ENCODE results near the gene OBSL1.
A peak's percentile ranks its signal among the peaks of the same experiment; 100 is the strongest.

The OBSL1 gene

DNA sequence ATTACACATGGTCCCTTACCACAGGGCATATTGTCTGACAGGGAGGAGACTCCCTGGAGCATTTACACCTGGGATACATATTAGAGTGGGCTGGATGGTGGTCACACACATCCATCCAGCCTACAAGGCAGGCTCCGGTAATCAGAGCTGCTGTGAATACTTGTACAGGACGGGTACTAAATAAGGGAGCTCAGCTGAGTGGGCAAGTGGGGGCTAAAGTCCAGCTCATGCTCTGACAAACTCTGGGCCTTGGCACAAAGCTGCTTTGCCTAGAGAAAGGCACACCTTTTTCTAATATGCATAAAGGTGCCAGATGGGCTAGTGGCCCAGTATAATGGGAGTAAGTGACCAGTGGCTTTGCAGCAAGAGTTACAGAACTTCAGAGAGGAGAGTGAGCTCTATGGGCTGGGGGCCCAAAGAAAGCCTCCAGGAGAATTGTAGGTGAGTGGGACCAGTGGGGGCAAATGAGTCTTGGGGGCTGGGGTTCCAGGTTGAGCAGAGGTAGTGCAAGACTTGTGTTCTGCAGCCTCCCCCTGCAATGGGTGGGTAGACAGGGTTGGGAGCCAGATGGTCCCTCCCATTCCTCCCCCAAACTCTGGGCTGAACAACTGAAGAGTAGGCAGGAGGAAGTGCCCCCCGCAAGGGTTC is 25.9 kb downstream of the OBSL1 start:
- in situ Hi-C loops (cut with HindIII; ENCODE audit: low sequenced_read_pairs): no loop called here
- H3K4me3 ChIP-seq (ENCODE audit: low read depth, low read length): no peak overlapping the region
- TF ChIP-seq, protein P1, sequence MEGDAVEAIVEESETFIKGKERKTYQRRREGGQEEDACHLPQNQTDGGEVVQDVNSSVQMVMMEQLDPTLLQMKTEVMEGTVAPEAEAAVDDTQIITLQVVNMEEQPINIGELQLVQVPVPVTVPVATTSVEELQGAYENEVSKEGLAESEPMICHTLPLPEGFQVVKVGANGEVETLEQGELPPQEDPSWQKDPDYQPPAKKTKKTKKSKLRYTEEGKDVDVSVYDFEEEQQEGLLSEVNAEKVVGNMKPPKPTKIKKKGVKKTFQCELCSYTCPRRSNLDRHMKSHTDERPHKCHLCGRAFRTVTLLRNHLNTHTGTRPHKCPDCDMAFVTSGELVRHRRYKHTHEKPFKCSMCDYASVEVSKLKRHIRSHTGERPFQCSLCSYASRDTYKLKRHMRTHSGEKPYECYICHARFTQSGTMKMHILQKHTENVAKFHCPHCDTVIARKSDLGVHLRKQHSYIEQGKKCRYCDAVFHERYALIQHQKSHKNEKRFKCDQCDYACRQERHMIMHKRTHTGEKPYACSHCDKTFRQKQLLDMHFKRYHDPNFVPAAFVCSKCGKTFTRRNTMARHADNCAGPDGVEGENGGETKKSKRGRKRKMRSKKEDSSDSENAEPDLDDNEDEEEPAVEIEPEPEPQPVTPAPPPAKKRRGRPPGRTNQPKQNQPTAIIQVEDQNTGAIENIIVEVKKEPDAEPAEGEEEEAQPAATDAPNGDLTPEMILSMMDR (IDR thresholded peaks at IDR 0.05; ENCODE audit: low read depth, low read length): no peak
- DNase-seq (ENCODE audit: low read depth, low spot score): no peak

DNA sequence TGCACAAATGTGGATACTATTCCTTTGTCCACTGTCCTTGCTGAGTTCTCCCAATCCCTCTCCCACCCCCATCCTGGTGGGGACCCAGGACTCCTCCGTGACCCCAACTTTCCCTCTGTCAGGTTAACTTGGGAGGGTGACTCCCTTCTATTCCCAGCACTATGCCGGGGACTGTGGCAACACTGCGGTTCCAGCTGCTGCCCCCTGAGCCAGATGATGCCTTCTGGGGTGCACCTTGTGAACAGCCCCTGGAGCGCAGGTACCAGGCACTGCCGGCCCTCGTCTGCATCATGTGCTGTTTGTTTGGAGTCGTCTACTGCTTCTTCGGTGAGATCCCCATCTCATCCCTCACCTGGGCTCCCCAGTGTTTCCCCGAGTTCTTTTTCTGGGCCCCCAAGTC is 26.8 kb downstream of the OBSL1 start:
- in situ Hi-C loops (cut with HindIII; ENCODE audit: low sequenced_read_pairs): no loop called here
- no peak overlapping the region for H3K4me3 ChIP-seq (ENCODE audit: low read depth, low read length)
- TF ChIP-seq, protein P1 (IDR thresholded peaks at IDR 0.05; ENCODE audit: low read depth, low read length): no peak
- DNase-seq (ENCODE audit: low read depth, low spot score): no peak

DNA sequence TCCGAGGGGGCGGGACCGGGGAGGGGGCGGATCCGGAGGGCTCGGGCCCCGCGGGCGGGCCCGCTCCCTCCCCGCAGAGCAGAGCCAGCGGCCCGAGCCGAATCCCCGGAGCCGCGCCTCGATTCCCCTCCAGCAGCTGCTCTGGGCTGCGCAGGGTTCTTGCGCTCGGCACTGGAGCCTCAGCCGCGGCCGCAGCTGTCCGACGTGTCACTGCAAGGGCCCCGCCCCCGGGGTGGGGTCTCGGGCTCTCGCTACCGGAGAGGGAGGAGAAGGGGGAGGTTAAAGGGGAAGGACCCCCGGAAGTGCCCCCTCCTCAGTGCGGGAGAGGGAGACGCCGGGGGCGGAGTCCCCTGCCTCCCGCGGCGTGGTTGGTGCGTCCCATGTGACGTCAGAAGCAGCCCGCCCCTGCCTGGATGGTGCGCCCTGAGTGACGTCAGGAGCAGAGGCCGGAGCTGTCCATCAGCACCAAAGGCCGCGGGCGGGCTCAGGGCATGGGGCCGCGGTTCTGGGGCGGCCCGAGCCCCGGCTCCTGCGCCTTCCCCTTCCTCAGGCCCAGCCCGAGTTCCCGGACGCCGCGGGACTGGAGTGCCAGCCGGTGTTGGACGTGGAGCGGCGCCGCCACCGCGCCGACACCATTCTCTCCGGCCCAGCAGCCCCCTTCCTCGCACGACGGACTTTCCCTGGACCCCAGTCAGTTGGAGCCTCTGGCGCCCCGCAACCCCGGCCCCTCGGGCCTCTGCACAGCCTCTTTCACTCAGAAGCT is 27.6 kb downstream of the OBSL1 start, which contains the start of the genes CHPF and TMEM198:
TSS of gene CHPF (minus strand) at position 214 of the 763 bp plus-strand sequence. CDS start 271 bp downstream, outside the sequence.
TSS of gene TMEM198 (plus strand) at position 433 of the 763 bp plus-strand sequence. CDS start 700 bp downstream, outside the sequence.
- in situ Hi-C loops (cut with HindIII; ENCODE audit: low sequenced_read_pairs): no loop called here
- TF ChIP-seq, protein P1 (IDR thresholded peaks at IDR 0.05; ENCODE audit: low read depth, low read length): no peak
- peak; percentile 99 for DNase-seq (ENCODE audit: low read depth, low spot score)
- H3K4me3 ChIP-seq (ENCODE audit: low read depth, low read length): peak within 1 kb of the TSS; percentile 68

DNA sequence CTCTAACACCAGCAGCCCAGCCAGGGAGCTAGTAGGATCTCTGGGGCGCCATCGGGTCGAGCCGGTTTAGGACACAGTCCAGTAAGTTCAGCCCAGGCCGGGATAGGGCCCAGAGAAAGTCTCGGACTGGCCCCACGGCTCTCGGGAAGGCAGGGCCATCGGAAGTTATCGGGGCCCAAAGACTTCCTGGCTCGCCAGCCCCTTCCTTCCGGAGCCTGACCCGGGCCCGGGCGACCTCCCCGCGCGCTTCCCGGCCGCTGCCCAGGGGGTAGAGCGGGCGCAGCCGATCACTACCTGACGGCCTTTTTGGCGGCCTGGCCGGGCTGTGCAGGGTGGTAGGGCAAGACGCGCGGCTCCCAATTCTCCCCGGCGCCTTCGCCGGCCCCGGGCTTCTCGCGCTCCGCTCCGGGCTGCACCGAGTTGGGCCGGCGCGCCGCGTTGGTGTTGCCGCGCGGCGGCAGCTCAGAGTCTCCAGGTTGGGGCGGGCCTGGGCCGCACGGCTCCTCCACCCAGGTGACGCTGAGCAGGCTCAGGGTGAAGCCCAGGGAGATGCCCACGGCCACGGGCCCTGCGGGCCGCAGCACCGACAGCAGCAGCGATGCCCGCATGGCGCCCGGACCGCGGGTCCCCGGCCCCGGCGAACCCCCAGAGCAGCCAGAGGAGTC is 28.3 kb downstream of the OBSL1 start:
- in situ Hi-C loops (cut with HindIII; ENCODE audit: low sequenced_read_pairs): no loop called here
- TF ChIP-seq, protein P1 (IDR thresholded peaks at IDR 0.05; ENCODE audit: low read depth, low read length): no peak
- H3K4me3 ChIP-seq (ENCODE audit: low read depth, low read length): peak overlapping the region; percentile 68
- peak; percentile 32 for DNase-seq (ENCODE audit: low read depth, low spot score)

DNA sequence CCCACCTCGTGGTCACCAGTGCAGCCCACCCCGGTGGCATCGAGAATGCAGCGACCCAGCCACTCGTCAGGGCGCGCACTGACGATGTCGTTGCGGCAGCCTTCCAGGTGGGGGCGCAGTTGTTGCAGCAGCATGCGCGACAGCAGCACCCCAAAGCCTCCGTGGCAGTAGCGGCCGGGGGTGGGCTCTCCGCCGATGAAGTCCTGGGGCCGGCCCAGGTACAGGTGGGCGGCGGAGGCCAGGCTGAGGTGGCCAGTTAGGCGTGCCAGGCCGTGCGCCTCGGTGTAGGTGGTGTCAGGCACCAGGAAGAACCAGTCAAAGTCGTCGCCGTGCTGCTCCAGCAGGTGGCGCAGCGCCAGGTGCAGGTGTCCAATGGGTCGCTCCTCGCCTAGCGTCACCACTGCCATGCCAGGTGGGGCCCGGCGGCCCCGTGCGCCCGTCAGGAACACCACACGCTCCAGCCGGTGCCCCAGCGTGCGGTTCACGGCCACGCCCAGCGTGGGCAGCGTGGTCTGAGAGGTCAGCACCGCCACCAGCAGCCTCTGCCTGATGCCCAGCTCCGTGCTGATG is 29.6 kb downstream of the OBSL1 start:
- TF ChIP-seq, protein P1 (IDR thresholded peaks at IDR 0.05; ENCODE audit: low read depth, low read length): peak; percentile 87

More for the DNA sequence above, 29.6 kb downstream of the OBSL1 start:
- DNase-seq (ENCODE audit: low read depth, low spot score): peak; percentile 70
- peak overlapping the region; percentile 5 for H3K4me3 ChIP-seq (ENCODE audit: low read depth, low read length)
- in situ Hi-C loops (cut with HindIII; ENCODE audit: low sequenced_read_pairs): no loop called here

Measured in astrocyte of the spinal cord (primary cell).